ENCODE data around the gene NPB. TPM values are rescaled to one million over a fixed set of nuclear protein-coding genes. Genes with fewer than 3 reads are reported as not detected.

The NPB gene
- total and polyA plus RNA-seq, 2 donors (not counting 1 experiment from before 2014, with no cell fraction given), result 0.44 TPM; not detected in 1

- Histone ChIP-seq H3K4me2 (replicated peaks; ENCODE audit: low read depth, low read length, poor library complexity, severe bottlenecking) (no peak overlapping the region), H3K27ac (ENCODE audit: low read length in 2 of 2) (no peak overlapping the region), H3K27me3 (replicated peaks in 1 of 4; ENCODE audit: control extremely low read depth in 1 of 4, control insufficient read depth in 3 of 4, insufficient read depth in 4 of 4, low read length in 3 of 4) (no peaks in the 10 kb centered on the region), H2AFZ (ENCODE audit: insufficient read depth, low read depth, low read length, poor library complexity, severe bottlenecking) (no peak overlapping the region), H3K79me2 (ENCODE audit: control insufficient read depth, insufficient read depth, low read length) (peaks cover 76% of the 10 kb centered on the region), H3K9ac (ENCODE audit: low read length) (no peak overlapping the region), H3K4me3 (ENCODE audit: control extremely low read depth in 1 of 5, extremely low read depth in 1 of 5, insufficient read depth in 1 of 5, low read depth in 2 of 5, low read length in 4 of 5) (no peak overlapping the region), H4K20me1 (ENCODE audit: control insufficient read depth, insufficient read depth, low read length, poor library complexity, severe bottlenecking) (peaks cover 48% of the 10 kb centered on the region), H3K36me3 (replicated peaks in 1 of 2; ENCODE audit: control extremely low read depth in 1 of 2, control insufficient read depth in 1 of 2, extremely low read depth in 1 of 2, insufficient read depth in 2 of 2, low read length in 1 of 2) (peaks cover 0 to 7% of the 10 kb centered on the region in 2 experiments), H3K9me3 (ENCODE audit: control extremely low read depth in 1 of 3, control insufficient read depth in 2 of 3, insufficient read depth in 1 of 3, low read length in 2 of 3) (no peaks in the 10 kb centered on the region), H3K4me1 (ENCODE audit: control insufficient read depth in 2 of 2, insufficient read depth in 2 of 2, low read length in 2 of 2) (peaks cover 22 to 35% of the 10 kb centered on the region in 2 donors)
- H3K27ac Mint-ChIP-seq, result peak overlapping the region; percentile 24
- no peaks in the 10 kb centered on the region for H3K27me3 Mint-ChIP-seq
- DNase-seq, result no peak
- TF ChIP-seq EZH2 (IDR thresholded peaks at IDR 0.05; ENCODE audit: borderline replicate concordance, insufficient read depth, low read depth, low read length, poor library complexity, severe bottlenecking) (no peak), CTCF (IDR thresholded peaks at IDR 0.05) (no peak)
- no peak overlapping the region for H3K4me3 Mint-ChIP-seq
- H3K9me3 Mint-ChIP-seq (ENCODE audit: insufficient read depth), result no peaks in the 10 kb centered on the region
- intact Hi-C loops (cut with micrococcal nuclease), result no loop called here
- ATAC-seq (ENCODE audit: low read depth), result no peak
- CTCF ChIA-PET, result no interaction called here
- POLR2A ChIA-PET, result no interaction called here
- H3K4me1 Mint-ChIP-seq, result peaks cover 40% of the 10 kb centered on the region
- WGBS (ENCODE audit: insufficient coverage), result 98% methylated on average over 30 of the region's 33 CpGs
Measured at GRCh38 chr17:81920612-81921536, 18.8 kb downstream of the NPB start.

- peaks cover 48% of the 10 kb centered on the region for H4K20me1 ChIP-seq (ENCODE audit: control insufficient read depth, insufficient read depth, low read length, poor library complexity, severe bottlenecking)
- peaks cover 0 to 6% of the 10 kb centered on the region in 2 experiments for H3K36me3 ChIP-seq (replicated peaks in 1 of 2; ENCODE audit: control extremely low read depth in 1 of 2, control insufficient read depth in 1 of 2, extremely low read depth in 1 of 2, insufficient read depth in 2 of 2, low read length in 1 of 2)
- no peak overlapping the region for H3K27ac ChIP-seq (ENCODE audit: low read length in 2 of 2)
- Mint-ChIP-seq H3K4me3 (no peak overlapping the region), H3K4me1 (peaks cover 42% of the 10 kb centered on the region), H3K9me3 (ENCODE audit: insufficient read depth) (no peaks in the 10 kb centered on the region), H3K27me3 (no peaks in the 10 kb centered on the region), H3K27ac (no peak overlapping the region)
- no peak overlapping the region for H3K4me3 ChIP-seq (ENCODE audit: control extremely low read depth in 1 of 5, extremely low read depth in 1 of 5, insufficient read depth in 1 of 5, low read depth in 2 of 5, low read length in 4 of 5)
- WGBS (ENCODE audit: insufficient coverage), result no CpG with 5 or more reads among the region's 3 CpGs
- no peak overlapping the region for H3K9ac ChIP-seq (ENCODE audit: low read length)
- no peak overlapping the region for H2AFZ ChIP-seq (ENCODE audit: insufficient read depth, low read depth, low read length, poor library complexity, severe bottlenecking)
- peaks cover 28 to 38% of the 10 kb centered on the region in 2 donors for H3K4me1 ChIP-seq (ENCODE audit: control insufficient read depth in 2 of 2, insufficient read depth in 2 of 2, low read length in 2 of 2)
- intact Hi-C loops (cut with micrococcal nuclease), result no loop called here
- H3K4me2 ChIP-seq (replicated peaks; ENCODE audit: low read depth, low read length, poor library complexity, severe bottlenecking), result no peak overlapping the region
- no peak for DNase-seq
- ATAC-seq (ENCODE audit: low read depth), result no peak
- H3K27me3 ChIP-seq (replicated peaks in 1 of 4; ENCODE audit: control extremely low read depth in 1 of 4, control insufficient read depth in 3 of 4, insufficient read depth in 4 of 4, low read length in 3 of 4), result no peaks in the 10 kb centered on the region
- CTCF ChIA-PET, result no interaction called here
- peaks cover 76% of the 10 kb centered on the region for H3K79me2 ChIP-seq (ENCODE audit: control insufficient read depth, insufficient read depth, low read length)
- POLR2A ChIA-PET, result interaction anchor here (0.6 kb wide), 1 partner anchor 209 kb away, joined by 4 read pairs; no protein-coding TSS in a partner anchor
- TF ChIP-seq EZH2 (IDR thresholded peaks at IDR 0.05; ENCODE audit: borderline replicate concordance, insufficient read depth, low read depth, low read length, poor library complexity, severe bottlenecking), result no peak
- TF ChIP-seq CTCF (IDR thresholded peaks at IDR 0.05), result no peak
- H3K9me3 ChIP-seq (ENCODE audit: control extremely low read depth in 1 of 3, control insufficient read depth in 2 of 3, insufficient read depth in 1 of 3, low read length in 2 of 3), result no peaks in the 10 kb centered on the region
Measured at GRCh38 chr17:81921537-81921862, 19.5 kb downstream of the NPB start.

All from B cell (primary cell).